K562 (cell line): ENCODE measurements around the gene SERPINH1. TPM values are rescaled to one million over a fixed set of nuclear protein-coding genes. Genes with fewer than 3 reads are reported as not detected.
A peak's percentile ranks its signal among the peaks of the same experiment; 100 is the strongest.

Experiments
- ATAC-seq: fragments of 200-7000 bp; cut with Tn5 transposase; 3 replicates; pipeline ENCODE4 v1.9.1; 2020; ENCODE audit warnings: moderate library complexity
- BruUV-seq: library from RNA; stranded (reverse); fragments of 400-500 nt; replicated peaks from 2 replicates; lab custom pipeline; 2021; lab: Mats Ljungman, UMichigan
- CTCF ChIA-PET: fragments of 300-600 bp; formaldehyde crosslinking; extraction: SDS; loops from one replicate; lab custom pipeline; 2021; ENCODE audit warnings: low intra/inter-chr PET ratio; lab: Yijun Ruan, JAX
- POLR2A ChIA-PET: fragments of 300-600, 350-650 bp; sonication (Branson Sonifier 250); formaldehyde crosslinking; extraction: SDS; loops from one replicate; lab custom pipeline; 2021; ENCODE audit warnings: antibody characterized with exemption, inconsistent platforms; lab: Yijun Ruan, JAX
- DNase-seq, 4 experiments: peaks; one replicate each; pipeline versions ENCODE4 v3.0.0 to v3.0.0-alpha.2; 2011 to 2018; ENCODE audit warnings: low spot score in 3 of 4, mixed read lengths in 3 of 4; ENCODE audit errors: extremely low read depth in 1 of 4
- FAIRE-seq: peaks from 2 replicates; lab custom pipeline; 2011; peaks lifted over from hg19 to GRCh38; lab: Jason Lieb, UNC
- H2AFZ ChIP-seq: 2 replicates; pipeline ENCODE4 v1.6.0; 2011; ENCODE audit warnings: low read depth, low read length, control low read depth, inconsistent platforms
- H3K27ac ChIP-seq: fragments of 200-600 bp; 3 replicates; pipeline ENCODE4 v1.8.0; 2011; ENCODE audit warnings: low read depth, mild to moderate bottlenecking, control low read depth, inconsistent platforms, low read length, moderate library complexity, mixed read lengths; ENCODE audit errors: extremely low read depth
- H3K27me3 ChIP-seq, 2 experiments: fragments of 300-600 bp in 1 of 2; 2 replicates in 1 of 2; 3 replicates in 1 of 2; pipeline versions ENCODE4 v1.6.0 to v1.8.0; 2011; ENCODE audit warnings: inconsistent platforms in 2 of 2, low read length in 2 of 2, mild to moderate bottlenecking in 1 of 2, mixed read lengths in 1 of 2, moderate library complexity in 1 of 2; ENCODE audit not compliant: control insufficient read depth in 2 of 2, insufficient read depth in 2 of 2
- H3K36me3 ChIP-seq: fragments of 300-600 bp; 3 replicates; pipeline ENCODE4 v1.8.0; 2011; ENCODE audit warnings: mild to moderate bottlenecking, low read length, inconsistent platforms; ENCODE audit not compliant: control insufficient read depth, insufficient read depth
- H3K4me1 ChIP-seq, 2 experiments: fragments of 200-600 bp in 1 of 2; replicated peaks in 1 of 2; 2 replicates in 1 of 2; 3 replicates in 1 of 2; pipeline versions ENCODE4 v1.5.1 to v1.8.0; 2011; ENCODE audit warnings: inconsistent platforms in 2 of 2, low read length in 2 of 2, mild to moderate bottlenecking in 1 of 2, mixed read lengths in 1 of 2, moderate library complexity in 1 of 2; ENCODE audit not compliant: control insufficient read depth in 2 of 2, insufficient read depth in 2 of 2
- H3K4me2 ChIP-seq: 2 replicates; pipeline ENCODE4 v1.6.1; 2011; ENCODE audit warnings: low read length, control low read depth, inconsistent platforms, mixed read lengths; ENCODE audit not compliant: insufficient read depth
- H3K4me3 ChIP-seq: fragments of 200-600 bp; sonication (generic), shearing (Covaris generic); 2 replicates; pipeline ENCODE4 v1.5.1; 2016; ENCODE audit warnings: control low read depth, inconsistent platforms
- H3K79me2 ChIP-seq: fragments of 200-600 bp; 3 replicates; pipeline ENCODE4 v1.8.0; 2011; ENCODE audit warnings: low read length, inconsistent platforms; ENCODE audit not compliant: control insufficient read depth, insufficient read depth
- H3K9ac ChIP-seq, 2 experiments: 2 replicates each; pipeline versions ENCODE4 v1.6.0 to v1.6.1; 2011; ENCODE audit warnings: low read depth in 2 of 2, low read length in 2 of 2, control low read depth in 1 of 2, inconsistent platforms in 1 of 2, mild to moderate bottlenecking in 1 of 2, mixed read lengths in 1 of 2; ENCODE audit not compliant: insufficient read depth in 1 of 2
- H3K9me1 ChIP-seq: one replicate; pipeline ENCODE4 v1.6.0; 2011; ENCODE audit warnings: inconsistent platforms, mild to moderate bottlenecking, low read length, moderate library complexity; ENCODE audit not compliant: control insufficient read depth, insufficient read depth
- H3K9me3 ChIP-seq: replicated peaks from 2 replicates; pipeline ENCODE4 v1.5.1; 2011; ENCODE audit warnings: low read depth, low read length, inconsistent platforms; ENCODE audit not compliant: control insufficient read depth, insufficient read depth
- H4K20me1 ChIP-seq: replicated peaks from 2 replicates; pipeline ENCODE4 v1.6.1; 2011; ENCODE audit warnings: low read length, inconsistent platforms, mixed read lengths; ENCODE audit not compliant: control insufficient read depth, insufficient read depth
- BACH1 ChIP-seq: fragments of 200-800 bp; sonication (Bioruptor generic); IDR thresholded peaks from 2 replicates; pipeline ENCODE4 v1.6.1; 2016; ENCODE audit warnings: missing genetic modification characterization, missing compliant biosample characterization
- KLF16 ChIP-seq: IDR thresholded peaks from 2 replicates; pipeline ENCODE4 v1.6.1; 2016; ENCODE audit warnings: antibody characterized with exemption
- RBFOX2 ChIP-seq: fragments of 200-400 bp; formaldehyde crosslinking; IDR thresholded peaks from 2 replicates; pipeline ENCODE4 v1.6.1; 2017; ENCODE audit warnings: low read depth, mild to moderate bottlenecking, low read length, moderate library complexity
- SMARCE1 ChIP-seq: fragments of 450-650 bp; IDR thresholded peaks from 2 replicates; pipeline ENCODE4 v1.7.1; 2016; ENCODE audit warnings: mild to moderate bottlenecking
- SREBF1 ChIP-seq: fragments of 150-350 bp; IDR thresholded peaks from 2 replicates; pipeline ENCODE4 v1.6.1; 2014; ENCODE audit warnings: antibody characterized with exemption, low read depth, low read length, borderline replicate concordance
- TFAP4 ChIP-seq: sonication (generic); formaldehyde crosslinking; IDR thresholded peaks from 2 replicates; pipeline ENCODE4 v1.8.0; 2022; ENCODE audit warnings: missing genetic modification reagents, mild to moderate bottlenecking, moderate library complexity, borderline replicate concordance
- ZC3H4 ChIP-seq: sonication (generic); formaldehyde crosslinking; IDR thresholded peaks from 2 replicates; pipeline ENCODE4 v1.9.0; 2021; ENCODE audit warnings: missing genetic modification reagents, borderline replicate concordance
- ZNF79 ChIP-seq: fragments of 250-450 bp; sonication (Bioruptor Pico); IDR thresholded peaks from 2 replicates; pipeline ENCODE4 v1.4.0; 2020; ENCODE audit warnings: low read depth, mild to moderate bottlenecking, moderate library complexity
- WGBS: fragments of 100-300 bp; shearing (Covaris generic); methylation state at CpG from one replicate; pipeline ENCODE4 v1.1.6; 2016; ENCODE audit warnings: low coverage, mixed read lengths; ENCODE audit not compliant: insufficient coverage; ENCODE audit errors: missing lambda C conversion rate; 5-methylcytosine and 5-hydroxymethylcytosine counted together
- in situ Hi-C: fragments of 300-500 bp; cut with MboI; formaldehyde crosslinking; loops from 4 replicates; pipeline ENCODE4 v1.15.0; 2018; ENCODE audit warnings: inconsistent platforms, mixed read lengths
- intact Hi-C: fragments of 100-400 bp; cut with micrococcal nuclease; formaldehyde crosslinking; loops from 2 replicates; pipeline ENCODE4 v1.14.2; 2022
- polyA plus RNA-seq, 8 experiments: library from polyadenylated mRNA; depleted of rRNA in 4 of 8; stranded (reverse) in 5 of 8; unstranded in 3 of 8; fragments of >200 nt; fragmentation: Nextera tagmentation in 2 of 8; fragmentation: Illumina TruSeq in 1 of 8; extraction: Ambion mirVana in 2 of 8; extraction: Trizol in 1 of 8; gene quantifications; 2 replicates each; pipeline versions ENCODE4 v1.2.1 to v1.2.3, GENCODE V29; 2011 to 2014; ENCODE audit warnings: inconsistent platforms in 1 of 8, missing spikeins in 1 of 8
- total RNA-seq, 7 experiments: library from RNA; depleted of rRNA in 6 of 7; stranded (reverse); fragments of >200 nt in 6 of 7; fragmentation: Illumina TruSeq in 2 of 7; extraction: Trizol in 2 of 7; gene quantifications; 2 replicates each; pipeline versions ENCODE4 v1.2.1 to v1.2.3, GENCODE V29; 2011 to 2021; ENCODE audit warnings: low replicate concordance in 1 of 7
- TF ChIP-seq, protein P1 (sequence below): sonication (generic); formaldehyde crosslinking; IDR thresholded peaks from 2 replicates; pipeline ENCODE4 v1.4.0; 2020; ENCODE audit warnings: mild to moderate bottlenecking, missing genetic modification reagents

The SERPINH1 gene
- total and polyA plus RNA-seq, 9 of the 15 experiments (the other 6 are each of a cell fraction or from before 2014, with no cell fraction given) = 2.8 to 106 (median 67.9) TPM

GRCh38 chr11:75568616-75569219 lies 6.7 kb downstream of the SERPINH1 start:
- no peak for TF ChIP-seq TFAP4
- 0 out of 2 replicates have a peak, but pooled peaks have one; percentile 43 for TF ChIP-seq RBFOX2
- peaks cover 23% of the 10 kb centered on the region for H3K79me2 ChIP-seq
- H2AFZ ChIP-seq = no peak overlapping the region
- FAIRE-seq = no peak
- in situ Hi-C loops (no loop called here), intact Hi-C loops (no loop called here)
- no peak for DNase-seq
- no TSS peak for BruUV-seq
- POLR2A ChIA-PET = interaction anchor here (0.5 to 8.8 kb wide), 3 partner anchors 7 to 218 kb away, joined by 3 to 115 read pairs (median 9); partner anchors contain the start of gene SERPINH1
- no peak overlapping the region for H3K9ac ChIP-seq
- H3K9me1 ChIP-seq = peaks cover 4% of the 10 kb centered on the region
- H3K9me3 ChIP-seq = no peaks in the 10 kb centered on the region
- WGBS = 85% methylated on average over 14 of the region's 14 CpGs
- ATAC-seq = no peak
- no peak overlapping the region for H3K4me2 ChIP-seq
- no peaks in the 10 kb centered on the region for H3K27me3 ChIP-seq
- peaks cover 91% of the 10 kb centered on the region for H3K36me3 ChIP-seq
- H4K20me1 ChIP-seq = no peaks in the 10 kb centered on the region
- CTCF ChIA-PET = no interaction called here
- no peak overlapping the region for H3K27ac ChIP-seq
- no peak overlapping the region for H3K4me3 ChIP-seq
- peaks cover 14 to 24% of the 10 kb centered on the region in 2 experiments; a peak in 4 of 5 replicates for H3K4me1 ChIP-seq

- WGBS = 76% methylated on average over 9 of the region's 9 CpGs
- ChIA-PET POLR2A (interaction anchor here (1.0 to 8.8 kb wide), 5 partner anchors 8 to 260 kb away, joined by 3 to 115 read pairs (median 6); partner anchors contain the start of gene SERPINH1), CTCF (no interaction called here)
- BruUV-seq = no TSS peak
- DNase-seq = no peak
- Histone ChIP-seq H3K36me3 (peaks cover 75% of the 10 kb centered on the region), H2AFZ (no peak overlapping the region), H3K79me2 (peaks cover 4% of the 10 kb centered on the region; the same call in 2 of the 3 replicates), H3K4me3 (no peak overlapping the region), H3K9me1 (no peaks in the 10 kb centered on the region), H3K27ac (no peak overlapping the region), H3K9me3 (no peaks in the 10 kb centered on the region), H3K4me1 (peaks cover 0 to 11% of the 10 kb centered on the region in 2 experiments; a peak in 2 of 5 replicates), H3K9ac (no peak overlapping the region), H3K27me3 (no peaks in the 10 kb centered on the region), H4K20me1 (no peaks in the 10 kb centered on the region), H3K4me2 (no peak overlapping the region)
- in situ Hi-C loops (no loop called here), intact Hi-C loops (no loop called here)
- TF ChIP-seq, protein P1, sequence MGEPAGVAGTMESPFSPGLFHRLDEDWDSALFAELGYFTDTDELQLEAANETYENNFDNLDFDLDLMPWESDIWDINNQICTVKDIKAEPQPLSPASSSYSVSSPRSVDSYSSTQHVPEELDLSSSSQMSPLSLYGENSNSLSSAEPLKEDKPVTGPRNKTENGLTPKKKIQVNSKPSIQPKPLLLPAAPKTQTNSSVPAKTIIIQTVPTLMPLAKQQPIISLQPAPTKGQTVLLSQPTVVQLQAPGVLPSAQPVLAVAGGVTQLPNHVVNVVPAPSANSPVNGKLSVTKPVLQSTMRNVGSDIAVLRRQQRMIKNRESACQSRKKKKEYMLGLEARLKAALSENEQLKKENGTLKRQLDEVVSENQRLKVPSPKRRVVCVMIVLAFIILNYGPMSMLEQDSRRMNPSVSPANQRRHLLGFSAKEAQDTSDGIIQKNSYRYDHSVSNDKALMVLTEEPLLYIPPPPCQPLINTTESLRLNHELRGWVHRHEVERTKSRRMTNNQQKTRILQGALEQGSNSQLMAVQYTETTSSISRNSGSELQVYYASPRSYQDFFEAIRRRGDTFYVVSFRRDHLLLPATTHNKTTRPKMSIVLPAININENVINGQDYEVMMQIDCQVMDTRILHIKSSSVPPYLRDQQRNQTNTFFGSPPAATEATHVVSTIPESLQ (CRISPR knock-in tag) = no peak
- TF ChIP-seq ZNF79 (CRISPR knock-in tag) = no peak
- peak; percentile 87; the same call in 1 of the 2 replicates for TF ChIP-seq ZC3H4 (CRISPR knock-in tag)
- no peak for TF ChIP-seq BACH1 (tag)
- 0 out of 2 replicates have a peak, but pooled peaks have one; percentile 16 for TF ChIP-seq RBFOX2
- TF ChIP-seq SREBF1 = no peak
- TF ChIP-seq KLF16 = no peak
- TF ChIP-seq SMARCE1 = no peak
- FAIRE-seq = no peak
- no peak for ATAC-seq
Observed at GRCh38 chr11:75570559-75571139, 8.6 kb downstream of the SERPINH1 start.
